Measurements from ENCODE around the gene ZNF683.
"Not testable (repeated sequence)": the region's sequence is repeated elsewhere in the genome, so short reads cannot be mapped to it uniquely, and the experiment has no call there.

ZNF683 gene

GRCh38 chr1:26372611-26373010 is at the start of gene ZNF683:
ZNF683 (minus strand) TSS chr1:26372750; CDS start chr1:26368571, 4,179 bp downstream.
- not testable (repeated sequence) for DNase-seq

GRCh38 chr1:26419494-26419893 is 46.9 kb upstream of the ZNF683 start:
- no peak for DNase-seq

- no peak for DNase-seq
Measured at GRCh38 chr1:26418865-26419349, 46.4 kb upstream of the ZNF683 start.

- peak; percentile 90 to 92 for DNase-seq
Measured at GRCh38 chr1:26417111-26417759, 44.7 kb upstream of the ZNF683 start.

- DNase-seq = no peak
Measured at GRCh38 chr1:26413031-26413430, 40.5 kb upstream of the ZNF683 start.

DNA sequence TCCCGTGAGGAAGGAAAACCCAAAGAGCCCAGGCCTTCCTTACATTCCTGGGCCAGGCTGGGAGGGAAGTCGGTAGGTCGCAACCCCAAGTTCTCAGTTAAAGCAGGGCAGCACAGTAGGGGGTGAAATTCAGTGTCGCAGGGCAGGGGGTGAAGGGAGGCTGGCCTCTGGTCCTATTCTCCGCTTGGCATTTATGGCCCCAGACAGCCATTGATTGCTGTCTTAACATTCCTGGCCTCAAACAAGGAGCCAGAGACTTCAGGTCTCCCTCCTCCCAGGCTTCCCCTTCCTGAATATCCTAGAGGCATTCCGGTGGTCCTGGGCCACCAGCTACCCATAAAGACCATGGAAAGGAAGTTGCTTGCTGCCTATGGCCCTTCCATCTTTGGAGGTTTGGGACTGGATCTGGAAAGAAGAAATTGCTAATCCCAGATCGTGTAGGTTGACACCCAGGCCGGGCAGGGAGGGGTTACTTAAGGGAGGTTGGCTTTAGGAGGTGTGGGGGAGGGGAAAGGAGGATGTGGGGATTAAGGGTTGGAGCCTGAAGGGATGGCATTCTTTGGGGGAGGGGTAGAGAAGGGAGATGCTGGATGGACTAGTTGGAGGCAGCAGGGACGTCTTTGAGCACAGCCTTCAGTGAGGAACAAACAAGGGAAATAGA is 39.8 kb upstream of the ZNF683 start:
- no peak for DNase-seq

DNA sequence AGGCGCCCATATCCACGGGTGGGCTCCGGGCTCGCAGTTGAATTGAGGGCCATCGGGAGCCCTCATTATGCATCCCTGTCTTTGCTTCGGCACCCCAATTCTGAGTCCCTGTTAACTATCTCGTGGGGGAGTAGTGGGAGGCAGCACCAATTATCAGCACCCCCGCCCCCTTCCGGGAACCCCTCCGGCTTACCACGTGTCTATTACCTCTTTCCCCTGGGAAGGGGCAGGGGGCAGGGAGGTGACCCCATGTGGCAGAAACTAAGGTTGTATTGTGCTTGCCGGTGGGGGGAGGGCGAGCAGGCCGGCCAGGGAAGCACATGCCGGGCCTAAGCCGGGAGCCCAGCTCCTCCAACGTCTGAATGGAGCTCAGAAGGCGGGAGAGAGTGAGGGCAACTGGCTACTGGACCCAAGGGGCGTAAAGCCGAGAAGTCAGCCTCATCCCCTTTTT is 39.1 kb upstream of the ZNF683 start:
- DNase-seq = no peak

DNA sequence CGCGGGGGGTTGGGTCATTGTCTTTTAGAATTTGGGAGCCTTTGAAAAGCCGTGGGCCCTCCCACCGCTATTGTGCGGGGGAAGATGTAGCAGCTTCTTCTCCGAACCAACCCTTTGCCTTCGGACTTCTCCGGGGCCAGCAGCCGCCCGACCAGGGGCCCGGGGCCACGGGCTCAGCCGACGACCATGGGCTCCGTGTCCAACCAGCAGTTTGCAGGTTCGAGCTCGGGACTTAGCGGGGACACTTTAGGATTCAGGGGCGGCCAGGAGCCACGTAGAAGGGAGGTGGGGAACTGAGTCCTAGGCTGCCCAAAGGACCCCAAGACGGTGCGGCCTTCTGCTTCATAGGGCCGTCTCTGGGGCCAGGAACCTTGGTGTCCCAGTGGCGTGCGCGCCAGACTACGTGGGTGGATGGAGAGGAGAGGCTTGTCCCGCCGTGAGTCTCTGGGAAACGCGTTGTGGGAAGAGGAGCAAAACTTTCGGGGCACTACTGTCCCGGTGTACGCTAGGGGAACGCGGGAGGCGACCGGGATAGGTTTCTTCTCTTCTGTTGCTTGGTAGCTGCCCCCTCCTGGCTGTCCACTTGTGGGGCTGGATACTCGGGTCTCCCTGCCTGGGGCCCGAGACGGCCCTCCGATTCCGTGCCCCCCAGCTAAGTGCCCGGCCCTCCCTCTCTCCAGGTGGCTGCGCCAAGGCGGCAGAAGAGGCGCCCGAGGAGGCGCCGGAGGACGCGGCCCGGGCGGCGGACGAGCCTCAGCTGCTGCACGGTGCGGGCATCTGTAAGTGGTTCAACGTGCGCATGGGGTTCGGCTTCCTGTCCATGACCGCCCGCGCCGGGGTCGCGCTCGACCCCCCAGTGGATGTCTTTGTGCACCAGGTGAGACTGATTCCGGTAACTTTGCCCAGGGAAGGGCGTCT is 38.4 kb upstream of the ZNF683 start, which contains the start of gene LIN28A:
Gene LIN28A (plus strand): TSS at position 112 of the 918 bp plus-strand sequence. CDS start 75 bp downstream, at position 187.
- DNase-seq = no peak

- DNase-seq = no peak
Measured at GRCh38 chr1:26409191-26409807, 36.7 kb upstream of the ZNF683 start.

- DNase-seq = peak; percentile 77 to 83
Measured at GRCh38 chr1:26408604-26409003, 36.1 kb upstream of the ZNF683 start.

DNA sequence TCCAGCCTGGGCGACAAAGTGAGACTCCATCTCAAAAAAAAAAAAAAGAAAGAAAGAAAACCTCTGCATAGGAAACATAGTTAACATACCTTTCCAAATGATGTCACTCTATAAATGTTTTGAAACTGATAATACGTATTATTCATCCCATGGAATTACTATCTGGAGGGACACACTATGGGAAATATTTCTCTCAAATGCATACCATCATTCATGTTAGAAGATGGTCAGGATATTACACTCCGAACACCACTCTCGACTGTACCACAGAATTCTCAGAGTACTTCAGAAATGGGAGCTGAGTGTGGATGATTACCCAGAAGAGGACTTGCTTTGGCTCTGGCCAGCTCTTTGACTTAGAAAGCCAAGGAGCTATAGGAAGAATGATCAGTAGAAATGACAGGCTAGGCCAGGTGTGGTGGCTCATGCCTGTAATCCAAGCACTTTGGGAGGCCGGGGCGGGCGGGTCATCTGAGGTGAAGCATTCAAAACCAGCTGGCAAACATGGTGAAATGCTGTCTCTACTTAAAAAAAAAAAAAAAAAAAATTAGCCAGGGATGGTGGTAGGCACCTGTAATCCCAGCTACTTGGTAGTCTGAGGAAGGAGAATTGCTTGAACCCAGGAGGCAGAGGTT is 32.8 kb upstream of the ZNF683 start:
- DNase-seq = no peak

- no peak for DNase-seq
Measured at GRCh38 chr1:26404641-26405040, 32.1 kb upstream of the ZNF683 start.

DNA sequence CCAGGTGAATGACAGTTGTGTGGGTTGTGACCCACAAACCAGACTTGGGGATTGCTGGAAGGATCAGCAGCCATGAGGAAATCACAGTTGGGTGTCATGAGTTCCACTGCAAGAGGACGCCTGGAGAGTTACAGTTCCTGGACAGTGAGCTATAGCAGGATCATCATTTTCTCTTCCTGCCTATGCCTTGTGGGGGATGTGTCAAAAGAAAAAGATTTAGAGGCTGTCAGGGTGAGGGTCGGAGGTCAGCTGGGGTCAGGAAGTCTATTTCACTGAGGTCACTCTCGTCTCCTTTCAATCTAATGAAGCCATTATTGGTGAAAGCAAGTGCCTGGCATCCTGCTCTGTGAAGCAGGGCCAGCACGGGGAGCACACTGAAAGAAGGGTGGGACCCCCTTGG is 31.1 kb upstream of the ZNF683 start:
- no peak for DNase-seq

- DNase-seq = no peak
Measured at GRCh38 chr1:26401891-26402290, 29.3 kb upstream of the ZNF683 start.

GRCh38 chr1:26399034-26399433 is 26.5 kb upstream of the ZNF683 start:
- DNase-seq = no peak

GRCh38 chr1:26395754-26396153 is 23.2 kb upstream of the ZNF683 start:
- no peak for DNase-seq

- DNase-seq = peak in 1 of 2 donors; percentile 33
Measured at GRCh38 chr1:26391450-26391849, 18.9 kb upstream of the ZNF683 start.

DNA sequence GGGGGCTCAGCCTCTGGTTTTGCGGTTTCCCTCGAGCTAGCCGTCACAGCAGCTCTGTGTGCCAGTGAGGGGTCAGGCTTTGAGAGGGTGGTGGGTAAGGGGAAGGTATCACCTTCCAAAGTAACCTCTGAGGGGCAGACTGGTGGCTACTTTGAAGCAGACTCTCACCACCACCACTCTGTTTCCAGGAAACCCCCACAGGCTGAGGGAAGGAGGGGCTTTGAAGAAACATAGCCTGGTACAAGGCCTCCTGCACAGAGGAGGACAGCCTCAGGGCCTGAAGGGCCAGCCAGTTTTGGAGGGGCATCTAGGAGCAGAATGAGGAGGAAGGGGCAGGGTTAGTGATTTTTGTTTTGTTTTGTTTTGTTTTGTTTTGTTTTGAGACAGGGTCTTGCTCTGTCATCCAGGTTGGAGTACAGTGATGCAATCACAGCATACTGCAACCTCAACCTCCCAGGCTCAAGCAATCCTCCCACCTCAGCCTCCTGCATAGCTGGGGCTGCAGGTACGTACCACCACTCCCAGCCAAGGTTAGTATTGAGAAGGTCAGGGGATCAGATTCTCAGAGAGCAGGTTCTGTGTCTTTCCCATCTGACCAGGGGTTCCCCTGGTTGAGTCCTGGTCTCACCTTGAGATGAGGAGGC is 17.2 kb upstream of the ZNF683 start:
- DNase-seq = no peak

- no peak for DNase-seq
Measured at GRCh38 chr1:26388791-26389445, 16.4 kb upstream of the ZNF683 start.

DNA sequence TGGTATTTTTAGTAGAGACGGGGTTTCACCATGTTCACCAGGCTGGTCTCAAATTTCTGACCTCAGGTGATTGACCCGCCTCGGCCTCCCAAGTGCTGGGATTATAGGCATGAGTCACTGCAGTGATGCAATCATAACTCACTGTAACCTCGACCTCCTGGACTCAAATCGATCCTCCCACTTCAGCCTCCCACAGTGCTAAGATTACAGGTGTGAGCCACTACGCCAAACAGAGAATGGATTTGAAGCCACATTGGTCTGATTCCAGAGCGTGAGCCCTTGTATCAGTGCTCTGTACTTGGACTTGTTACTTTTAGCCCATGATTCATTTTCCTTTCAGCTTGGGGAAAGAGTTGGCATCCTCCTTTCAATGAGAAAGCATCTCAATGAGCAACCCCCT is 14.9 kb upstream of the ZNF683 start:
- DNase-seq = no peak

- DNase-seq = not testable (repeated sequence)
Measured at GRCh38 chr1:26385063-26385462, 12.5 kb upstream of the ZNF683 start.
